Testis (tissue), 2 donors: ENCODE measurements around the gene PLCXD3.

Experiments used
- POLR2A ChIP-seq: fragments of 450-650 bp; IDR thresholded peaks from one replicate; pipeline ENCODE4 v1.6.1; 2017; ENCODE audit warnings: antibody characterized with exemption, mild to moderate bottlenecking, moderate library complexity
- TF ChIP-seq, protein P1 (sequence below), 3 experiments: fragments of 450-650 bp in 2 of 3; fragments of 200-600 bp in 1 of 3; sonication (generic) in 1 of 3; IDR thresholded peaks; one replicate each; pipeline ENCODE4 v1.5.1; 2016 to 2019; ENCODE audit warnings: antibody characterized with exemption in 3 of 3, mild to moderate bottlenecking in 2 of 3, moderate library complexity in 1 of 3

- TF ChIP-seq, protein P1, sequence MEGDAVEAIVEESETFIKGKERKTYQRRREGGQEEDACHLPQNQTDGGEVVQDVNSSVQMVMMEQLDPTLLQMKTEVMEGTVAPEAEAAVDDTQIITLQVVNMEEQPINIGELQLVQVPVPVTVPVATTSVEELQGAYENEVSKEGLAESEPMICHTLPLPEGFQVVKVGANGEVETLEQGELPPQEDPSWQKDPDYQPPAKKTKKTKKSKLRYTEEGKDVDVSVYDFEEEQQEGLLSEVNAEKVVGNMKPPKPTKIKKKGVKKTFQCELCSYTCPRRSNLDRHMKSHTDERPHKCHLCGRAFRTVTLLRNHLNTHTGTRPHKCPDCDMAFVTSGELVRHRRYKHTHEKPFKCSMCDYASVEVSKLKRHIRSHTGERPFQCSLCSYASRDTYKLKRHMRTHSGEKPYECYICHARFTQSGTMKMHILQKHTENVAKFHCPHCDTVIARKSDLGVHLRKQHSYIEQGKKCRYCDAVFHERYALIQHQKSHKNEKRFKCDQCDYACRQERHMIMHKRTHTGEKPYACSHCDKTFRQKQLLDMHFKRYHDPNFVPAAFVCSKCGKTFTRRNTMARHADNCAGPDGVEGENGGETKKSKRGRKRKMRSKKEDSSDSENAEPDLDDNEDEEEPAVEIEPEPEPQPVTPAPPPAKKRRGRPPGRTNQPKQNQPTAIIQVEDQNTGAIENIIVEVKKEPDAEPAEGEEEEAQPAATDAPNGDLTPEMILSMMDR (IDR thresholded peaks at IDR 0.05), result no peak
- no peak for TF ChIP-seq POLR2A
These were observed 22.1 kb upstream of the PLCXD3 start for GRCh38 chr5:41532485-41532884.
